Endothelial cell of umbilical vein (primary cell): ENCODE data around the gene SLFN12L.

ENCODE experiments used
- POLR2A ChIP-seq: IDR thresholded peaks from 2 replicates; pipeline ENCODE4 v1.6.1; 2012; ENCODE audit warnings: low read depth, mild to moderate bottlenecking, control low read depth, low read length
- POLR2AphosphoS5 ChIP-seq: IDR thresholded peaks from 2 replicates; pipeline ENCODE4 v1.6.1; 2012; ENCODE audit warnings: low read depth, mild to moderate bottlenecking, control low read depth, low read length, moderate library complexity; ENCODE audit not compliant: insufficient read depth
- TF ChIP-seq, protein P1 (sequence below), 2 donors: IDR thresholded peaks; 1 replicate in 1 of 2; 2 replicates in 1 of 2; pipeline ENCODE4 v1.5.1; 2011; ENCODE audit warnings: low read length in 2 of 2, mild to moderate bottlenecking in 2 of 2, moderate library complexity in 2 of 2, control low read depth in 1 of 2, inconsistent platforms in 1 of 2, low read depth in 1 of 2; ENCODE audit not compliant: insufficient read depth in 1 of 2; ENCODE audit errors: extremely low read depth in 1 of 2

DNA sequence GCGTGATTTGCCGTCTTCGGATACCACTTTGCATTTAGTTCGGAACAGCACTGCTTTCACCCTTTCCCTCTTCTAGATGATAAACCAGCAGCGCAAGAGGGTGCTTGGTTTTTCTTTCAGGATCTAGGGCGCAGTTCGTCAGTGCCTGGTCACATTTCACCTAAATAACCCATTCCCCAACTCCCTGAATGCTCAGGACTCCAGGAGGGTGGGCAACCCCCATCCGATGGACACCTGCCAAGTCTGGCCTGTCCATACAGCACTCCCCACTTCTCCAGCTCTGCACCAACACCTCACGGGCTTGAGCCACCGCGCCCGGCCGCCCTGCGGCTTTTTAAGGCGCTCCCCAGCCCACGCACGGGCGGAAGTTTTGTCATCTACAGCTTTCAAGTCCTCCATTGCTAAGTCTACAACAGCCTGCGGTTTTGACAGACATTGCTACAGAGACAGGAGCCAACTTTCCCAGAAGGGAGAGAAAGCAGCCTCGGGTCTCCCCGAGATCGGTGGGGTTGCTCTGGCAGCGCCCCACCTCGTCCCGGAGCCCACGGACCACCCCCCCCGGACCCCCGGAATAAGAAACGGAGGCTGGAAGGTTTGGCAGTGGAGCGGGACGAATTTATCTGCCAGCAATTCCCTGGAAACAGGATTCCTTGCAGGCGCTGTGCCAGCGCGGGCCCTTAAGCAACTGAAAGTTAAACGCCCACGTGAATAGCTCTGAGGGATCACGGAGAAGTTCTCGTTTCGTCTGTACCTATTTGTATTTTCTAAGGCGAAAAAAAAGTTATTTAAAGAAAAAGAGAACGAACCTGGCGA, 50.4 kb downstream of the SLFN12L start:
- TF ChIP-seq POLR2AphosphoS5 (no peak), POLR2A (no peak)
- TF ChIP-seq, protein P1, sequence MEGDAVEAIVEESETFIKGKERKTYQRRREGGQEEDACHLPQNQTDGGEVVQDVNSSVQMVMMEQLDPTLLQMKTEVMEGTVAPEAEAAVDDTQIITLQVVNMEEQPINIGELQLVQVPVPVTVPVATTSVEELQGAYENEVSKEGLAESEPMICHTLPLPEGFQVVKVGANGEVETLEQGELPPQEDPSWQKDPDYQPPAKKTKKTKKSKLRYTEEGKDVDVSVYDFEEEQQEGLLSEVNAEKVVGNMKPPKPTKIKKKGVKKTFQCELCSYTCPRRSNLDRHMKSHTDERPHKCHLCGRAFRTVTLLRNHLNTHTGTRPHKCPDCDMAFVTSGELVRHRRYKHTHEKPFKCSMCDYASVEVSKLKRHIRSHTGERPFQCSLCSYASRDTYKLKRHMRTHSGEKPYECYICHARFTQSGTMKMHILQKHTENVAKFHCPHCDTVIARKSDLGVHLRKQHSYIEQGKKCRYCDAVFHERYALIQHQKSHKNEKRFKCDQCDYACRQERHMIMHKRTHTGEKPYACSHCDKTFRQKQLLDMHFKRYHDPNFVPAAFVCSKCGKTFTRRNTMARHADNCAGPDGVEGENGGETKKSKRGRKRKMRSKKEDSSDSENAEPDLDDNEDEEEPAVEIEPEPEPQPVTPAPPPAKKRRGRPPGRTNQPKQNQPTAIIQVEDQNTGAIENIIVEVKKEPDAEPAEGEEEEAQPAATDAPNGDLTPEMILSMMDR (IDR thresholded peaks at IDR 0.05; ENCODE audit: extremely low read depth in 1 of 2, insufficient read depth in 1 of 2, low read depth in 1 of 2, low read length in 2 of 2) = no peak
